Lung (tissue), 12 donors: Measurements from ENCODE around the gene ABHD12B. TPM values are rescaled to one million over a fixed set of nuclear protein-coding genes. Genes with fewer than 3 reads are reported as not detected.

ENCODE experiments used
- ATAC-seq: fragments of 200-7000 bp; cut with Tn5 transposase; one replicate; pipeline ENCODE4 v1.9.1; 2020; ENCODE audit warnings: moderate number of reproducible peaks; ENCODE audit not compliant: insufficient read depth, low FRiP score
- DNase-seq, 3 donors: peaks; one replicate each; pipeline ENCODE4 v3.0.0-alpha.2; 2013 to 2017
- H3K27ac ChIP-seq, 2 donors: one replicate each; pipeline ENCODE4 v1.5.1; 2013; ENCODE audit warnings: mild to moderate bottlenecking in 2 of 2, moderate library complexity in 2 of 2, control low read depth in 1 of 2, inconsistent platforms in 1 of 2, low read depth in 1 of 2, low read length in 1 of 2
- H3K27me3 ChIP-seq, 3 donors: one replicate each; pipeline ENCODE4 v1.5.1; 2013; ENCODE audit warnings: low read length in 2 of 3; ENCODE audit not compliant: control insufficient read depth in 3 of 3, insufficient read depth in 3 of 3
- H3K36me3 ChIP-seq, 4 donors: one replicate each; pipeline ENCODE4 v1.5.1; 2013; ENCODE audit warnings: low read length in 4 of 4, mild to moderate bottlenecking in 1 of 4, moderate library complexity in 1 of 4; ENCODE audit not compliant: control insufficient read depth in 4 of 4, insufficient read depth in 4 of 4
- H3K4me1 ChIP-seq, 5 donors: one replicate each; pipeline ENCODE4 v1.5.1; 2013; ENCODE audit warnings: low read length in 5 of 5, mild to moderate bottlenecking in 2 of 5, moderate library complexity in 1 of 5; ENCODE audit not compliant: control insufficient read depth in 5 of 5, insufficient read depth in 5 of 5
- H3K4me3 ChIP-seq: one replicate; pipeline ENCODE4 v1.5.1; 2013; ENCODE audit warnings: mild to moderate bottlenecking, control low read depth, moderate library complexity
- H3K9ac ChIP-seq, 2 donors: one replicate each; pipeline ENCODE4 v1.5.1; 2013; ENCODE audit warnings: low read length in 2 of 2, control low read depth in 1 of 2; ENCODE audit not compliant: insufficient read depth in 1 of 2
- H3K9me3 ChIP-seq, 4 donors: one replicate each; pipeline ENCODE4 v1.5.1; 2013; ENCODE audit warnings: low read length in 3 of 4, mild to moderate bottlenecking in 1 of 4, moderate library complexity in 1 of 4; ENCODE audit not compliant: control insufficient read depth in 4 of 4, insufficient read depth in 3 of 4
- WGBS, 2 donors: extraction: QIAGEN DNeasy Blood & Tissue Kit; methylation state at CpG; one replicate each; pipeline ENCODE4 v1.1.7; 2013; 5-methylcytosine and 5-hydroxymethylcytosine counted together
- polyA plus RNA-seq, 2 donors: library from polyadenylated mRNA; stranded (reverse); fragments of 200-250 nt; gene quantifications; one replicate each; pipeline ENCODE4 v1.2.1, GENCODE V29; 2013
- total RNA-seq, 2 donors: library from RNA; depleted of rRNA in 1 of 2; stranded (reverse); fragments of >200 nt in 1 of 2; gene quantifications; one replicate each; pipeline ENCODE4 v1.2.1, GENCODE V29; 2014 to 2021
- TF ChIP-seq, protein P1 (sequence below): IDR thresholded peaks from 2 replicates; pipeline ENCODE4 v1.5.1; 2012; ENCODE audit warnings: mild to moderate bottlenecking; ENCODE audit errors: control extremely low read depth, extremely low read depth
- donor health status: control.
- donor health status: control.
- donor health status: Bipolar disorder and iron deficiency.
- donor health status: healthy.
- donor health status: DM: yes; HTN: yes; CAD: no.

ABHD12B gene
- total and polyA plus RNA-seq, 4 donors = 0.56 to 1.0 (median 0.95) TPM; not detected in 1

DNA sequence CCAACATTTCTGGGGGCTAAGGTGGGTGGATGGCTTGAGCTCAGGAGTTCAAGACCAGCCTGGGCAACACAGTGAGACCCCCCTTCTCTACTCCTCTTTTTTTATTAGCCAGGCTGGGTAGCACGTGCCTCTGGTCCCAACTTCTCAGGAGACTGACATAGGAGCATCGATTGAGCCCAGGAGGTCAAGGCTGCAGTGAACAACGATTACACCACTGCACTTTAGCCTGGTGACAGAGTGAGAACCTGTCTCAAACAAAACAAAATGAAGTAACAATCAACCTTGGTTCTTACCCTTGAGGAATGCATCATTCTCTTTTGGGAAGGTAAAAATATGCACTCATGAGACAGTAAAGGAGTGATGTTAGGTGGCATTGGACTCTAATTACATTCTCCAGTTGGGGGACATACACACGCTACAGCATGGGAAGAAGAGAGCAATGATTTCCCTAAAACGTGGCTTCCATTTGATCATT is 37.0 kb upstream of the ABHD12B start:
- ATAC-seq = no peak
- no peaks in the 10 kb centered on the region for H3K9me3 ChIP-seq
- TF ChIP-seq, protein P1, sequence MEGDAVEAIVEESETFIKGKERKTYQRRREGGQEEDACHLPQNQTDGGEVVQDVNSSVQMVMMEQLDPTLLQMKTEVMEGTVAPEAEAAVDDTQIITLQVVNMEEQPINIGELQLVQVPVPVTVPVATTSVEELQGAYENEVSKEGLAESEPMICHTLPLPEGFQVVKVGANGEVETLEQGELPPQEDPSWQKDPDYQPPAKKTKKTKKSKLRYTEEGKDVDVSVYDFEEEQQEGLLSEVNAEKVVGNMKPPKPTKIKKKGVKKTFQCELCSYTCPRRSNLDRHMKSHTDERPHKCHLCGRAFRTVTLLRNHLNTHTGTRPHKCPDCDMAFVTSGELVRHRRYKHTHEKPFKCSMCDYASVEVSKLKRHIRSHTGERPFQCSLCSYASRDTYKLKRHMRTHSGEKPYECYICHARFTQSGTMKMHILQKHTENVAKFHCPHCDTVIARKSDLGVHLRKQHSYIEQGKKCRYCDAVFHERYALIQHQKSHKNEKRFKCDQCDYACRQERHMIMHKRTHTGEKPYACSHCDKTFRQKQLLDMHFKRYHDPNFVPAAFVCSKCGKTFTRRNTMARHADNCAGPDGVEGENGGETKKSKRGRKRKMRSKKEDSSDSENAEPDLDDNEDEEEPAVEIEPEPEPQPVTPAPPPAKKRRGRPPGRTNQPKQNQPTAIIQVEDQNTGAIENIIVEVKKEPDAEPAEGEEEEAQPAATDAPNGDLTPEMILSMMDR = no peak
- 76 to 86% methylated on average over 5 of the region's 5 CpGs for WGBS, 2 donors
- H3K4me3 ChIP-seq = no peak overlapping the region
- H3K27me3 ChIP-seq = peaks cover 0 to 16% (median 2%) of the 10 kb centered on the region in 3 donors
- H3K36me3 ChIP-seq = no peaks in the 10 kb centered on the region
- H3K4me1 ChIP-seq = peaks cover 0 to 8% (median 0%) of the 10 kb centered on the region in 5 donors
- no peak overlapping the region for H3K27ac ChIP-seq
- no peak for DNase-seq
- H3K9ac ChIP-seq = no peak overlapping the region

DNA sequence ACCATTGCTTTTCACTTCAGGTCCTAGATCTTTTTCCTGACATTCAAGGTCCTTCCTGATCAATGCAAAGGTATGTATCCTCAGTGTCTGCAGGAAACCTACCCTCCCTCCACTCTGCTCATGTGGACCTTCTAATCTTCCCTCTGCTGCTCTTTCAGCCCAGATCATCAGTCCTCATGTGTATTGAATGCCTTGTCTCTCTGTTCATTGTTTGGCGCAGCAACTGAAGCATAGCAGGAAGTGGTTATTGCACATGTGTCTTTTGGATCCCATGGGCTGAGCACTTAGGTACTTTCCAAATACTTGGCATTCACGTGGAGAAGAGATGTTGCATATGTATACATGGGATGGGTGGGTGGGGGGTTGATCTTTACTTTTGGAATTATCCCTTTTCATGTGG is 36.6 kb upstream of the ABHD12B start:
- DNase-seq (no peak), ATAC-seq (no peak)
- H3K4me1 ChIP-seq = peaks cover 0 to 7% (median 0%) of the 10 kb centered on the region in 5 donors
- H3K27ac ChIP-seq = no peak overlapping the region
- peaks cover 0 to 1% (median 0%) of the 10 kb centered on the region in 4 donors for H3K9me3 ChIP-seq
- H3K36me3 ChIP-seq = no peaks in the 10 kb centered on the region
- WGBS, 2 donors = 18 to 28% methylated on average over 2 of the region's 2 CpGs
- H3K4me3 ChIP-seq = no peak overlapping the region
- peaks cover 0 to 16% (median 2%) of the 10 kb centered on the region in 3 donors for H3K27me3 ChIP-seq
- TF ChIP-seq, protein P1 = no peak
- H3K9ac ChIP-seq = no peak overlapping the region

DNA sequence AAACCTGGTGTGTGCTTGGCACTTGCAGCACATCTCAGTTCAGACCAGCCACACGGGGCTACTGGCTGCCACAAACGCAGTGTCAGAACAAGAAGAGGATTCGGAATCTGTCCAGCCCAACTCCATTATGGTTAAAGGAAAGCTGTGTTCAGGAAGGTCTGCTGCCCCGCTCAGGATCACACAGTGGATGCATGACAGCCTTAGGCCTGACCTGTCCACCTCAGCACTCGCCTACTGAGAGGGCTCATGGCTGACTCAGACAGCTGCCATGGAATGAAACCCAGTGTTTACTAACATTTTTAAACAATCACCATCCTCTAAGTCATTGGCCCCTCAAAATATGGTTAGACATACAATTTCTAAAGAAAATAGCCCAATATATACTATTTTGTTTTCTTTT is 35.3 kb upstream of the ABHD12B start:
- no peak for DNase-seq
- peaks cover 0 to 16% (median 2%) of the 10 kb centered on the region in 3 donors for H3K27me3 ChIP-seq
- peaks cover 0 to 6% (median 0%) of the 10 kb centered on the region in 5 donors for H3K4me1 ChIP-seq
- H3K9me3 ChIP-seq = peaks cover 0 to 2% (median 0%) of the 10 kb centered on the region in 4 donors
- ATAC-seq = no peak
- no peak overlapping the region for H3K9ac ChIP-seq
- H3K36me3 ChIP-seq = no peaks in the 10 kb centered on the region
- 95 to 96% methylated on average over 5 of the region's 5 CpGs for WGBS, 2 donors
- no peak overlapping the region for H3K4me3 ChIP-seq
- TF ChIP-seq, protein P1 = no peak
- H3K27ac ChIP-seq = no peak overlapping the region

DNA sequence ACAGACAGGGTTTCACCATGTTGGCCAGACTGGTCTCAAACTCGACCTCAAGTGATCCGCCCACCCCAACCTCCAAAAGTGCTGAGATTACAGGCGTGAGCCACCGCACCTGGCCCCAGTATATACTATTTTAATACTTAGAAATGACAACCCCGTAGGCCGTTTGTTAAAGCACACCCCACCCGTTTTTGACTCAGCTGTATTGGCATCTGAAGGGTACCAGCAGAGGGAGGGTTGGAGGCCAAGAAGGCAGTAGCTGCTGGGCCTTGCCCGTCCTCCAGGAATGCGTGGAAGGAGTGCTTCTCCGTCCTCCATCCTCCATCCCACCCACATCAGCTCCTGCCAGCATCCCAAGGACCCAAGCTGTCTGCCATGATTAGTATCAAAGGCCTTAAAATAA is 34.6 kb upstream of the ABHD12B start:
- no peak overlapping the region for H3K27ac ChIP-seq
- peaks cover 0 to 3% (median 0%) of the 10 kb centered on the region in 5 donors for H3K4me1 ChIP-seq
- H3K4me3 ChIP-seq = no peak overlapping the region
- H3K36me3 ChIP-seq = no peaks in the 10 kb centered on the region
- H3K9ac ChIP-seq = no peak overlapping the region
- peaks cover 0 to 16% (median 0%) of the 10 kb centered on the region in 3 donors for H3K27me3 ChIP-seq
- WGBS, 2 donors = 92 to 97% methylated on average over 10 of the region's 10 CpGs
- no peak for ATAC-seq
- peaks cover 0 to 2% (median 0%) of the 10 kb centered on the region in 4 donors for H3K9me3 ChIP-seq
- TF ChIP-seq, protein P1 = no peak
- no peak for DNase-seq
